Astrocyte (in vitro differentiated cells and primary cell): ENCODE results near the gene UBXN7. TPM values are rescaled to one million over a fixed set of nuclear protein-coding genes. Genes with fewer than 3 reads are reported as not detected.
"Not testable (repeated sequence)": the region's sequence is repeated elsewhere in the genome, so short reads cannot be mapped to it uniquely, and the experiment has no call there.

ENCODE experiments used
- DNase-seq: peaks from one replicate; pipeline ENCODE4 v3.0.0-alpha.2; 2010; ENCODE audit warnings: low read depth
- FAIRE-seq: peaks from 2 replicates; lab custom pipeline; 2011; peaks lifted over from hg19 to GRCh38; lab: Jason Lieb, UNC
- H2AFZ ChIP-seq: 2 replicates; pipeline ENCODE4 v1.6.0; 2012; ENCODE audit warnings: low read depth, low read length, inconsistent platforms
- H3K27ac ChIP-seq: 2 replicates; pipeline ENCODE4 v1.5.1; 2011; ENCODE audit warnings: low read depth, low read length, inconsistent platforms
- H3K27me3 ChIP-seq: 2 replicates; pipeline ENCODE4 v1.6.0; 2011; ENCODE audit warnings: low read length, inconsistent platforms; ENCODE audit not compliant: insufficient read depth
- H3K36me3 ChIP-seq: 2 replicates; pipeline ENCODE4 v1.5.1; 2011; ENCODE audit warnings: low read length, inconsistent platforms; ENCODE audit not compliant: insufficient read depth
- H3K4me1 ChIP-seq: 2 replicates; pipeline ENCODE4 v1.5.1; 2011; ENCODE audit warnings: low read length, inconsistent platforms; ENCODE audit not compliant: insufficient read depth
- H3K4me2 ChIP-seq: 2 replicates; pipeline ENCODE4 v1.6.0; 2012; ENCODE audit warnings: low read length, inconsistent platforms
- H3K4me3 ChIP-seq: 2 replicates; pipeline ENCODE4 v1.5.1; 2011; ENCODE audit warnings: low read depth, mild to moderate bottlenecking, low read length, inconsistent platforms; ENCODE audit not compliant: insufficient read depth
- H3K79me2 ChIP-seq: 2 replicates; pipeline ENCODE4 v1.6.0; 2012; ENCODE audit warnings: mild to moderate bottlenecking, low read length, inconsistent platforms; ENCODE audit not compliant: insufficient read depth
- H3K9ac ChIP-seq: 2 replicates; pipeline ENCODE4 v1.6.0; 2012; ENCODE audit warnings: mild to moderate bottlenecking, low read length, inconsistent platforms
- H3K9me3 ChIP-seq: 2 replicates; pipeline ENCODE4 v1.5.1; 2012; ENCODE audit warnings: low read depth, mild to moderate bottlenecking, low read length, inconsistent platforms; ENCODE audit not compliant: insufficient read depth
- H4K20me1 ChIP-seq: 2 replicates; pipeline ENCODE4 v1.6.0; 2012; ENCODE audit warnings: low read length, inconsistent platforms; ENCODE audit not compliant: insufficient read depth
- H3K27ac Mint-ChIP-seq: one replicate; pipeline ENCODE4 v1.8.0; 2021; ENCODE audit warnings: mild to moderate bottlenecking, mixed read lengths; ENCODE audit not compliant: unreplicated experiment
- H3K27me3 Mint-ChIP-seq: one replicate; pipeline ENCODE4 v1.8.0; 2021; ENCODE audit warnings: low read depth, mixed read lengths; ENCODE audit not compliant: unreplicated experiment
- H3K36me3 Mint-ChIP-seq: one replicate; pipeline ENCODE4 v1.8.0; 2021; ENCODE audit warnings: low read depth, mixed read lengths; ENCODE audit not compliant: unreplicated experiment
- H3K4me1 Mint-ChIP-seq: one replicate; pipeline ENCODE4 v1.8.0; 2021; ENCODE audit warnings: low read depth, mixed read lengths; ENCODE audit not compliant: unreplicated experiment
- H3K4me3 Mint-ChIP-seq: one replicate; pipeline ENCODE4 v1.8.0; 2021; ENCODE audit warnings: mild to moderate bottlenecking, moderate library complexity, mixed read lengths; ENCODE audit not compliant: unreplicated experiment
- H3K9me3 Mint-ChIP-seq: one replicate; pipeline ENCODE4 v1.8.0; 2021; ENCODE audit warnings: mild to moderate bottlenecking, mixed read lengths; ENCODE audit not compliant: unreplicated experiment
- EZH2 ChIP-seq: IDR thresholded peaks from 2 replicates; pipeline ENCODE4 v1.6.1; 2012; ENCODE audit warnings: mild to moderate bottlenecking, low read length, inconsistent platforms; ENCODE audit not compliant: insufficient read depth
- total RNA-seq: library from RNA; stranded (reverse); gene quantifications from 2 replicates; pipeline ENCODE4 v1.2.1, GENCODE V29; 2021
- TF ChIP-seq, protein P1 (sequence below): IDR thresholded peaks from 2 replicates; pipeline ENCODE4 v1.5.1; 2011; ENCODE audit warnings: low read depth, mild to moderate bottlenecking, inconsistent platforms, low read length, moderate library complexity; ENCODE audit not compliant: insufficient read depth

UBXN7 gene
- total RNA-seq, 1 donor from 2014 or later: 90.9 TPM

DNA sequence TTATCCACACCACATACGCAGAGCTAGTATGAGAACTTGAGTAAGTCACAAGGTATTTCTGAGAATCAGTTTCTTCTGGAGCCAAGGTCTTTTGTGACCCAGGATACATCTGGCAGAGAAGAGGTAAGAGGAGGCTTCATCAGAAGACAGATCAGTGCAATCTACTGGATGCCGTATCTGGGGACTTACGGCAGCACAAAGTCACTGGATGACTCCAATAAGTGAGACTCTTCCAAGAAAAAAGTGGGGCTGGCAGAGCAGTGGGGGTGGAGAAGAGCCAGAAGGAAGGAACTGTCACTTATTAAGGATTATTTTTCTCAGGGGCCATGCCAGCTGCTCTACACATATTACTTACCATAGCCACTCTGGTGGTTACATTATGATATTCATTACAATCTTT is 31.6 kb upstream of the UBXN7 start:
- H3K27ac ChIP-seq: no peak overlapping the region
- no peaks in the 10 kb centered on the region for H3K27me3 Mint-ChIP-seq
- no peaks in the 10 kb centered on the region for H3K27me3 ChIP-seq
- peaks cover 6% of the 10 kb centered on the region for H3K79me2 ChIP-seq
- H3K9ac ChIP-seq: no peak overlapping the region
- peaks cover 7% of the 10 kb centered on the region for H4K20me1 ChIP-seq
- H3K9me3 ChIP-seq: peaks cover 17% of the 10 kb centered on the region
- no peak overlapping the region for H3K4me3 ChIP-seq
- H3K36me3 Mint-ChIP-seq: peaks cover 7% of the 10 kb centered on the region
- DNase-seq (no peak), FAIRE-seq (no peak)
- H3K4me3 Mint-ChIP-seq: no peak overlapping the region
- TF ChIP-seq, protein P1, sequence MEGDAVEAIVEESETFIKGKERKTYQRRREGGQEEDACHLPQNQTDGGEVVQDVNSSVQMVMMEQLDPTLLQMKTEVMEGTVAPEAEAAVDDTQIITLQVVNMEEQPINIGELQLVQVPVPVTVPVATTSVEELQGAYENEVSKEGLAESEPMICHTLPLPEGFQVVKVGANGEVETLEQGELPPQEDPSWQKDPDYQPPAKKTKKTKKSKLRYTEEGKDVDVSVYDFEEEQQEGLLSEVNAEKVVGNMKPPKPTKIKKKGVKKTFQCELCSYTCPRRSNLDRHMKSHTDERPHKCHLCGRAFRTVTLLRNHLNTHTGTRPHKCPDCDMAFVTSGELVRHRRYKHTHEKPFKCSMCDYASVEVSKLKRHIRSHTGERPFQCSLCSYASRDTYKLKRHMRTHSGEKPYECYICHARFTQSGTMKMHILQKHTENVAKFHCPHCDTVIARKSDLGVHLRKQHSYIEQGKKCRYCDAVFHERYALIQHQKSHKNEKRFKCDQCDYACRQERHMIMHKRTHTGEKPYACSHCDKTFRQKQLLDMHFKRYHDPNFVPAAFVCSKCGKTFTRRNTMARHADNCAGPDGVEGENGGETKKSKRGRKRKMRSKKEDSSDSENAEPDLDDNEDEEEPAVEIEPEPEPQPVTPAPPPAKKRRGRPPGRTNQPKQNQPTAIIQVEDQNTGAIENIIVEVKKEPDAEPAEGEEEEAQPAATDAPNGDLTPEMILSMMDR: no peak
- TF ChIP-seq EZH2: no peak
- no peak overlapping the region for H2AFZ ChIP-seq
- H3K9me3 Mint-ChIP-seq: peaks cover 1% of the 10 kb centered on the region
- no peaks in the 10 kb centered on the region for H3K36me3 ChIP-seq
- H3K4me1 ChIP-seq: no peaks in the 10 kb centered on the region
- no peak overlapping the region for H3K4me2 ChIP-seq
- no peak overlapping the region for H3K27ac Mint-ChIP-seq
- H3K4me1 Mint-ChIP-seq: no peaks in the 10 kb centered on the region

DNA sequence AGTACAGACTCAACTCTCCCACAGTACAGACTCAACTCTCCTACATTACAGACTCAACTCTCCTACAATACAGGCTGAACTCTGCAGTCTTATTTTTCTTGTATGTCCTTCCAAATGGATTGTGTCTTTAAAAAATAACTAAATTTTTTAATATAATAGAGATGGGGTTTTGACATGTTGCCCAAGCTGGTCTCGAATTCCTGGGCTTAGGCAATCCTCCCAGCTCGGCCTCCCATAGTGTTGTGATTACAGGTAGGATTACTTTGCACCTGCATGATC is 31.2 kb upstream of the UBXN7 start:
- Histone ChIP-seq H3K4me2 (no peak overlapping the region), H3K27ac (no peak overlapping the region), H3K36me3 (no peaks in the 10 kb centered on the region), H3K9ac (no peak overlapping the region), H3K9me3 (peaks cover 17% of the 10 kb centered on the region), H3K4me1 (no peaks in the 10 kb centered on the region), H3K27me3 (no peaks in the 10 kb centered on the region), H3K4me3 (no peak overlapping the region), H3K79me2 (peaks cover 2% of the 10 kb centered on the region), H4K20me1 (peaks cover 7% of the 10 kb centered on the region), H2AFZ (no peak overlapping the region)
- Mint-ChIP-seq H3K27me3 (no peaks in the 10 kb centered on the region), H3K36me3 (peaks cover 7% of the 10 kb centered on the region), H3K4me3 (no peak overlapping the region), H3K27ac (no peak overlapping the region), H3K4me1 (no peaks in the 10 kb centered on the region), H3K9me3 (peaks cover 1% of the 10 kb centered on the region)
- no peak for DNase-seq
- no peak for FAIRE-seq
- TF ChIP-seq, protein P1: no peak
- no peak for TF ChIP-seq EZH2

DNA sequence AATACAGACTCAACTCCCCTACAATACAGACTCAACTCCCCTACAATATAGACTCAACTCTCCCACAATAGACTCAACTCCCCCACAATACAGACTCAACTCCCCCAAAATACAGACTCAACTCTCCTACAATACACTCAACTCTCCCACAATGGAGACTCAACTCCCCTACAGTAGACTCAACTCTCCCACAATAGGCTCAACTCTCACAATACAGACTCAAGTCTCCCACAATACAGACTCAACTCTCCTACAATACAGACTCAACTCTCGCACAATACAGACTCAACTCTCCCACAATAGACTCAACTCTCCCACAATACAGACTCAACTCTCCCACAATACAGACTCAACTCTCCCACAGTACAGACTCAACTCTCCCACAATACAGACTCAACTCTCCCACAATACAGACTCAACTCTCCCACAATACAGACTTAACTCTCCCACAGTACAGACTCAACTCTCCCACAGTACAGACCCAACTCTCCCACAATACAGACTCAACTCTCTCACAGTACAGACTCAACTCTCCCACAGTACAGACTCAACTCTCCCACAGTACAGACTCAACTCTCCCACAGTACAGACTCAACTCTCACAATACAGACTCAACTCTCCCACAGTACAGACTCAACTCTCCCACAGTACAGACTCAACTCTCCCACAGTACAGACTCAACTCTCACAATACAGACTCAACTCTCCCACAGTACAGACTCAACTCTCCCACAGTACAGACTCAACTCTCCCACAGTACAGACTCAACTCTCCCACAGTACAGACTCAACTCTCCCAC is 30.7 kb upstream of the UBXN7 start:
- not testable (repeated sequence) for H3K4me3 ChIP-seq, H3K27ac Mint-ChIP-seq, H3K79me2 ChIP-seq, H3K27me3 ChIP-seq, H3K4me1 Mint-ChIP-seq, H3K36me3 Mint-ChIP-seq, H3K4me1 ChIP-seq, H3K4me3 Mint-ChIP-seq, H3K9ac ChIP-seq, DNase-seq, H3K27ac ChIP-seq, H3K4me2 ChIP-seq, FAIRE-seq, H3K36me3 ChIP-seq, H3K27me3 Mint-ChIP-seq, H2AFZ ChIP-seq, H3K9me3 Mint-ChIP-seq, H4K20me1 ChIP-seq
- peaks cover 17% of the 10 kb centered on the region for H3K9me3 ChIP-seq
